LNCaP clone FGC (cell line): ENCODE results near the gene NPFF.

ENCODE experiments used
- DNase-seq: peaks from one replicate; pipeline ENCODE4 v3.0.0-alpha.2; 2011; ENCODE audit warnings: low read depth
- H3K4me3 ChIP-seq: 2 replicates; pipeline ENCODE4 v1.5.1; 2011; ENCODE audit warnings: mild to moderate bottlenecking, low read depth, low read length, control low read depth
- TF ChIP-seq, protein P1 (sequence below): IDR thresholded peaks from 2 replicates; pipeline ENCODE4 v1.5.1; 2012; ENCODE audit warnings: mild to moderate bottlenecking; ENCODE audit not compliant: control insufficient read depth, insufficient read depth; ENCODE audit errors: extremely low read depth

NPFF gene

DNA sequence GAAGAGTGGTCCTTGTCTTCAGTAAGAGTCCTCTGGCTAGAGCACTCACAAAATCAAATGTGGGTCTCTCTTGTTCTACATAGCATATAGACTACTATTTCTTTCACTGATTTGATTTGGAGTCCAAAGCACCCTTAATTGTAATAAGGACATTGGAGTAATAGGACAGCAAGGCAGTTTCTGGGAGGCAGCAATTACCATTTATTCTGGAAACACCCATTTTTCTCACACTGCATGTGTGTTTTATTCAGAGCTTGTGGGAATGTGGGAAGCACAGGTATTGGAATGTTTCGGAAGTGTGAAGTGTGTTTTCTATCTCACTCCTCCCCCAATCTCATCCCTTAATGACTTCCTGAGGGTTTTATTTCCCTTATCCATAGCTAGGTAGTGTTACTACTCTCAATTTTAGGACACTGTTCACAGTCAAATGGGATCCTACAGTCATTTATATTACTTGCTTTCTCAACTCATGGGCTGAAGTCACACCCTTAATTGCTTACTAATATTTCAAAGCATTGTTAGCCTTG, 35.2 kb downstream of the NPFF start:
- TF ChIP-seq, protein P1, sequence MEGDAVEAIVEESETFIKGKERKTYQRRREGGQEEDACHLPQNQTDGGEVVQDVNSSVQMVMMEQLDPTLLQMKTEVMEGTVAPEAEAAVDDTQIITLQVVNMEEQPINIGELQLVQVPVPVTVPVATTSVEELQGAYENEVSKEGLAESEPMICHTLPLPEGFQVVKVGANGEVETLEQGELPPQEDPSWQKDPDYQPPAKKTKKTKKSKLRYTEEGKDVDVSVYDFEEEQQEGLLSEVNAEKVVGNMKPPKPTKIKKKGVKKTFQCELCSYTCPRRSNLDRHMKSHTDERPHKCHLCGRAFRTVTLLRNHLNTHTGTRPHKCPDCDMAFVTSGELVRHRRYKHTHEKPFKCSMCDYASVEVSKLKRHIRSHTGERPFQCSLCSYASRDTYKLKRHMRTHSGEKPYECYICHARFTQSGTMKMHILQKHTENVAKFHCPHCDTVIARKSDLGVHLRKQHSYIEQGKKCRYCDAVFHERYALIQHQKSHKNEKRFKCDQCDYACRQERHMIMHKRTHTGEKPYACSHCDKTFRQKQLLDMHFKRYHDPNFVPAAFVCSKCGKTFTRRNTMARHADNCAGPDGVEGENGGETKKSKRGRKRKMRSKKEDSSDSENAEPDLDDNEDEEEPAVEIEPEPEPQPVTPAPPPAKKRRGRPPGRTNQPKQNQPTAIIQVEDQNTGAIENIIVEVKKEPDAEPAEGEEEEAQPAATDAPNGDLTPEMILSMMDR, result no peak
- DNase-seq, result no peak
- H3K4me3 ChIP-seq, result no peak overlapping the region

DNA sequence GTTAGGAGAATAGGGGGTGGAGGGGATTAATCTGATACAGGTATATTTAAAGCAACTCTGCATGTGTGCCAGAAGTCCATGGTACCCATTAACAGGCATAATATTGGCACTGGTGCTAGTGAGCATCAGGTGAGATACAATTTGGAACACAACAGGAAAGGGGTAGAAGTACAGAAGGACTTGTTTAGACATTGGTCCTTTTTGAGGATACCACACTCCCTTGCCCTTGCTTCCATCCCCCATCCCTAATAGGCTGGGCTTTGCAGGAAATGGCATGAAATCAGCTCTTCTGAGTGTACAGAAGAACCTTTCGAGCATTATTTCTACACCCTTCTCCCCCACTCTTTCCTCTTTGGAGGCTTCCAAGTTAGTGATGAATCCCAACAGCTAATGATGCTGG, 39.0 kb downstream of the NPFF start:
- DNase-seq, result no peak
- no peak overlapping the region for H3K4me3 ChIP-seq
- TF ChIP-seq, protein P1, result no peak

DNA sequence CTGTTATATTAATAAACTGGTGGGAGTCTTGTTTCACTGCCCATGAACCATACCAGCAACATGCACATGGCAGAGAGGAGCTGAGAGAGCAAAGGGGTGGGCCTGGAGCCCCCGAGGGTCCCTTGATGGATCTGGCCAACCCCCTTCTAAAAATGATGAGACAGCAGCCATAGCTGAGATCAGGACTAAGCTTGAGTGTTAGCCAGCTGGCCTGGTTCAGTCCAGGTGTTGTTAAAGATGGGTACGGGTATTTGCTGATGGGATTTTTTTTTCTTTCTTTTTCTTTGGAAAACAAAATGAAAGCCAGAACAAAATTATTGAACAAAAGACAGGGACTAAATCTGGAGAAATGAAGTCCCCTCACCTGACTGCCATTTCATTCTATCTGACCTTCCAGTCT, 39.4 kb downstream of the NPFF start:
- DNase-seq, result no peak
- H3K4me3 ChIP-seq, result no peak overlapping the region
- TF ChIP-seq, protein P1, result no peak

DNA sequence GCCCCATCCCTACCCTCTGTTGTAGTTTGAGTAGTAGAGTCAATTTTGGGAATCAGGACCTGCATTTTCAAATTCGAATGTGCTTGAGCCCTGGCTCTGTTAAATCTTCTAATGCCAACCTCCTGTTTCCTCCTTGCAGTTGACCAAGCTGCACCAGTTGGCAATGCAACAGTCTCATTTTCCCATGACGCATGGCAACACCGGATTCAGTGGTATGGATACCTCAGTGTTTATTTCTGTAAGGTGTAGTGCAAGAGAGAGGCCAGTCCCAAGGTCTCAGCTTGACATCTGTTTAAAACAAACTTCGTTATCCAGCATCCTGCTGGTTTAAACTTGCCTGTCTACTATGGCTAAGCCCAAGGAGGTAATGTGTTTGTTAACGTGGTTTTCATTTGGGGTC, 40.2 kb downstream of the NPFF start:
- DNase-seq, result no peak
- TF ChIP-seq, protein P1, result no peak

DNA sequence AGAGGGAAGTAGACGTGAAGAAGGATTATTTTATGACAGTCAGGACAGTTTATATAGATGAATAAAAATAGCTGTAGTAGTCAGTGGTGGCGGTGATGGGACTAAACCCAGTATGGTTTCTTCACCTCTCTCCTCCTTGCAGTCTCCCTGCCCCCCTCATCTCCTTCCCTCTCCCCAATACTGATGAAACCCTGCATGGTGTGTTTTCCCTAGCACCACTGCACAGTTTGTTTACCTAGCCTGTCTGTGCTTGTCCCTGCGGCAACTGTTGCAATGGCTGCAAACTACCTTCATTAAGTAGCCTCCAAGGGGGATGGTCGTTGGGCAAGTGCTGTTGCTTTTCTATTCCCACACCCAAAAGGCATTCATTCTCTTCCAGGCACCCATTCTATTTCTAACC, 40.6 kb downstream of the NPFF start:
- TF ChIP-seq, protein P1, result no peak
- H3K4me3 ChIP-seq, result no peak overlapping the region
- DNase-seq, result no peak

More for the DNA sequence above, 40.2 kb downstream of the NPFF start:
- H3K4me3 ChIP-seq, result no peak overlapping the region

DNA sequence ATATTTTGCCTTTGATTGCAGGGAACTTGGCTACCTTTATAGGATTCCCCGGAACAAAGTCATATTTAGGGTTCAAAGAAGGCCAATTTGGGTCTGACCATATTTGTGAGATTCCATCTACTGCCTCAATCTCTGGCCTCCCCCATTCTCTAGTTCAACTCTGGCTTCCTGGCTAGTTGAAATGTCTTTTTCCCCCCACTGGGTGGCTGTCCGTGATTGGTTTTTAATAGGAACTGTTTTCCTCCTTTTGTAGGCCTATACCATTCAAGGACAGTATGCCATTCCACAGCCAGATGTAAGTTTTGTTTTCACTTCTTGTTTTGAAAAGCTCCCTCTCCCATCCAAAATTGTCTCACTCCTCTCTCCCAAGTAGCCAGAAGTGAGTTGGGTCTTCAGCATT, 41.6 kb downstream of the NPFF start:
- no peak overlapping the region for H3K4me3 ChIP-seq
- no peak for DNase-seq
- TF ChIP-seq, protein P1, result no peak

DNA sequence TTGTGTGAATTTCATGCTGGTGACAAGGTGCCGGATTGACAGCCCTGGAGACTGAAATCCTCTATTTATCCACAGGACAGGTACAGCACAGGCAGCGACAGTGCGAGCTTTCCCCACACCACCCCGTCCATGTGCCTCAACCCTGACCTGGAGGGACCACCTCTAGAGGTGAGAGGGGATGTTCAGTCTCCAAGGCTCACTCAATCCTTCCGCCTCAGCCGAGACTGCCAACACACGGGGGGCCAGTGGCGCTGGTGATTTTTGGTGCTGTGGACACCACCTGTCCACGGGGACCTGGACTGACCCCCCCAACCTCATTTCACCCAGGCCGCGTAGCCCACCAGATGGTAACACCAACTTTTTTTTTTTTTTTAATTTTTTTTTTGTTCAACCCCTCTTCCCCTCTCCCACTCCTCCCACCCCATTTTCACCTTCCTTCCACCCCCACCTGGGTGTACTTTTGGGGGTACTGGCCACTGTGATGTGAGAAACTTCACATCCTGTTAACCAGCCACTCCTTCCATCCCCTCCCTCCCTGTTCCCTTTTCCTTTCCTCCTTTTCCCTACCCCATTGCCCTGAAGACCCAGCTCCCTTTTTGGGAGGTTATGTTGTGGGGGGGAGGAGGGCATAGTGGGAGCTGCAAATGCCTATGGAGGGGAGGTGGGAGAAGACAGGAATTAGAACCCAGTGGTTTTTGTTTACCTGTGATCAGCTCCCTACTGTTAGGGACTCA, 42.4 kb downstream of the NPFF start:
- TF ChIP-seq, protein P1, result no peak
- no peak for DNase-seq
- no peak overlapping the region for H3K4me3 ChIP-seq
